Panc1 (cell line): ENCODE results near the gene CFAP20. TPM values are rescaled to one million over a fixed set of nuclear protein-coding genes. Genes with fewer than 3 reads are reported as not detected.
"Not testable (repeated sequence)": the region's sequence is repeated elsewhere in the genome, so short reads cannot be mapped to it uniquely, and the experiment has no call there.

Experiments
- ATAC-seq: fragments of 200-7000 bp; cut with Tn5 transposase; 2 replicates; pipeline ENCODE4 v1.9.1; 2020; ENCODE audit warnings: mild to moderate bottlenecking, moderate library complexity
- BruUV-seq: library from RNA; stranded (reverse); fragments of 400-500 nt; replicated peaks from 2 replicates; lab custom pipeline; 2021; lab: Mats Ljungman, UMichigan
- CTCF ChIA-PET: fragments of 300-600 bp; sonication (Branson Sonifier 250); formaldehyde crosslinking; loops from one replicate; lab custom pipeline; 2022; ENCODE audit warnings: antibody characterized with exemption; lab: Charles Lee
- POLR2A ChIA-PET: fragments of 300-600 bp; sonication (Branson Sonifier 250); formaldehyde crosslinking; loops from one replicate; lab custom pipeline; 2022; ENCODE audit warnings: antibody characterized with exemption; lab: Charles Lee
- DNase-seq: peaks from one replicate; pipeline ENCODE4 v3.0.0-alpha.2; 2010; ENCODE audit warnings: low read depth, low spot score
- H3K27ac ChIP-seq: 2 replicates; pipeline ENCODE4 v1.5.1; 2011; ENCODE audit warnings: mild to moderate bottlenecking, low read length, inconsistent platforms
- H3K27me3 ChIP-seq: fragments of 200-500 bp; sonication (Bioruptor generic); 2 replicates; pipeline ENCODE4 v1.6.0; 2014; ENCODE audit warnings: low read length, inconsistent platforms; ENCODE audit not compliant: control insufficient read depth, insufficient read depth
- H3K36me3 ChIP-seq: fragments of 200-500 bp; sonication (Bioruptor generic); 2 replicates; pipeline ENCODE4 v1.5.1; 2014; ENCODE audit warnings: inconsistent platforms, mild to moderate bottlenecking, low read length, moderate library complexity; ENCODE audit not compliant: control insufficient read depth, insufficient read depth
- H3K4me1 ChIP-seq: 2 replicates; pipeline ENCODE4 v1.5.1; 2011; ENCODE audit warnings: inconsistent platforms, mild to moderate bottlenecking, low read length, moderate library complexity; ENCODE audit not compliant: control insufficient read depth, insufficient read depth
- H3K4me3 ChIP-seq, 2 experiments: 2 replicates each; pipeline ENCODE4 v1.5.1; 2011 to 2012; ENCODE audit warnings: low read depth in 2 of 2, low read length in 2 of 2, mild to moderate bottlenecking in 2 of 2, inconsistent platforms in 1 of 2, moderate library complexity in 1 of 2
- H3K9me3 ChIP-seq: fragments of 200-500 bp; sonication (Bioruptor generic); 2 replicates; pipeline ENCODE4 v1.5.1; 2014; ENCODE audit warnings: low read depth, mild to moderate bottlenecking, inconsistent platforms, low read length, moderate library complexity; ENCODE audit not compliant: control insufficient read depth, insufficient read depth
- POLR2AphosphoS5 ChIP-seq: IDR thresholded peaks from 2 replicates; pipeline ENCODE4 v1.6.1; 2012; ENCODE audit warnings: mild to moderate bottlenecking, low read depth, low read length, moderate library complexity
- SIN3A ChIP-seq: IDR thresholded peaks from 2 replicates; pipeline ENCODE4 v1.6.1; 2012; ENCODE audit warnings: low read depth, mild to moderate bottlenecking, low read length, moderate library complexity, borderline replicate concordance; ENCODE audit not compliant: insufficient read depth
- TCF7L2 ChIP-seq: IDR thresholded peaks from 2 replicates; pipeline ENCODE4 v1.6.1; 2011; ENCODE audit warnings: mild to moderate bottlenecking, low read depth, low read length, inconsistent platforms
- in situ Hi-C: cut with HindIII; loops from 2 replicates; pipeline ENCODE4 v1.10.0; 2016; ENCODE audit warnings: low sequenced_read_pairs, low pct_unique_long_range_greater_than_20kb
- intact Hi-C: fragments of 100-400 bp; cut with micrococcal nuclease; formaldehyde crosslinking; loops from one replicate; pipeline ENCODE4 v1.10.0; 2022; ENCODE audit not compliant: unreplicated experiment
- total RNA-seq: library from RNA; stranded (reverse); gene quantifications from one replicate; pipeline ENCODE4 v1.2.1, GENCODE V29; 2021; ENCODE audit not compliant: unreplicated experiment
- TF ChIP-seq, protein P1 (sequence below): fragments of 450-650 bp; IDR thresholded peaks from 2 replicates; pipeline ENCODE4 v1.5.1; 2017; ENCODE audit warnings: mild to moderate bottlenecking
- TF ChIP-seq, protein P2 (sequence below), 2 experiments: IDR thresholded peaks; 2 replicates each; pipeline ENCODE4 v1.6.1; 2011 to 2012; ENCODE audit warnings: low read depth in 2 of 2, control low read depth in 1 of 2, low read length in 1 of 2, mild to moderate bottlenecking in 1 of 2, moderate library complexity in 1 of 2; ENCODE audit not compliant: insufficient read depth in 1 of 2

The CFAP20 gene
- total RNA-seq, 1 experiment from 2014 or later = 25.9 TPM

DNA sequence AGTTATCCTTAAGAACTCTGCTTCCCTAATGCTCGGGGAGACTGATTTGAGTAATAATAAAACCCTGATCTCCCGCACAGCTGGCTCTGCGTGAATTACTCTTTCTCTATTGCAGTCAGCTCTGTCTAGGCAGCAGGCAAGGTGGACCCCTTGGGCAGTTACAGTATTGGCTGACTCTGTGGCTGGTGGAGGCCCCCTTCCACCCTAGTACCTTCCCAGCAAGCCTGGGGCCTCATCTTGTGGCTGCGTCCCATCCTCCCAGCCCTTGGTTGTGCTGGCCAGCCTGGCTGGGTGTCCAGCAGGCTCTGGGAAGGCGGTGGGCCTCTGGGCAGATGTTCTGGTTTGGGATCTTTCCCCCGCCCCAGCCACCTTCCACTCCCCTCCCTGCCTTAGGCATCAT, 44.5 kb downstream of the CFAP20 start:
- H3K36me3 ChIP-seq = no peaks in the 10 kb centered on the region

DNA sequence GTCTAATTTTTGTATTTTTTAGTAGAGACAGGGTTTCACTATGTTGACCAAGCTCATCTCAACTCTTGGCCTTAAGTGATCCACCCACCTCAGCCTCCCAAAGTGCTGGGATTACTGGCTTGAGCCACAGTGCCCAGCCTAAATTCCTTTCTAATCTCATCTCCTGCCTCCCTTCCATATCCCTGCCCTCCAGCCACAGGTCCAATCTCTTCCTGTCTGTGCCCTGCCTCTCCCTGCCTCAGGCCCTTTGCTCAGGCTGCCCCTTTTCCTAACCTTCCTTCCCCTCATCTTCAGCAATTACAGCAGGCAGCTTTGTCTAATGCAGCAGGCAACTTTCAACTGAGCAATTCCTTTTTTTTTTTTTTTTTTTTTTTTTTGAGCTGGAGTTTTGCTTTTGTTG, 46.8 kb downstream of the CFAP20 start:
- TF ChIP-seq POLR2AphosphoS5 (no peak), TCF7L2 (no peak), SIN3A (no peak)
- TF ChIP-seq, protein P1, sequence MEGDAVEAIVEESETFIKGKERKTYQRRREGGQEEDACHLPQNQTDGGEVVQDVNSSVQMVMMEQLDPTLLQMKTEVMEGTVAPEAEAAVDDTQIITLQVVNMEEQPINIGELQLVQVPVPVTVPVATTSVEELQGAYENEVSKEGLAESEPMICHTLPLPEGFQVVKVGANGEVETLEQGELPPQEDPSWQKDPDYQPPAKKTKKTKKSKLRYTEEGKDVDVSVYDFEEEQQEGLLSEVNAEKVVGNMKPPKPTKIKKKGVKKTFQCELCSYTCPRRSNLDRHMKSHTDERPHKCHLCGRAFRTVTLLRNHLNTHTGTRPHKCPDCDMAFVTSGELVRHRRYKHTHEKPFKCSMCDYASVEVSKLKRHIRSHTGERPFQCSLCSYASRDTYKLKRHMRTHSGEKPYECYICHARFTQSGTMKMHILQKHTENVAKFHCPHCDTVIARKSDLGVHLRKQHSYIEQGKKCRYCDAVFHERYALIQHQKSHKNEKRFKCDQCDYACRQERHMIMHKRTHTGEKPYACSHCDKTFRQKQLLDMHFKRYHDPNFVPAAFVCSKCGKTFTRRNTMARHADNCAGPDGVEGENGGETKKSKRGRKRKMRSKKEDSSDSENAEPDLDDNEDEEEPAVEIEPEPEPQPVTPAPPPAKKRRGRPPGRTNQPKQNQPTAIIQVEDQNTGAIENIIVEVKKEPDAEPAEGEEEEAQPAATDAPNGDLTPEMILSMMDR = no peak
- TF ChIP-seq, protein P2, sequence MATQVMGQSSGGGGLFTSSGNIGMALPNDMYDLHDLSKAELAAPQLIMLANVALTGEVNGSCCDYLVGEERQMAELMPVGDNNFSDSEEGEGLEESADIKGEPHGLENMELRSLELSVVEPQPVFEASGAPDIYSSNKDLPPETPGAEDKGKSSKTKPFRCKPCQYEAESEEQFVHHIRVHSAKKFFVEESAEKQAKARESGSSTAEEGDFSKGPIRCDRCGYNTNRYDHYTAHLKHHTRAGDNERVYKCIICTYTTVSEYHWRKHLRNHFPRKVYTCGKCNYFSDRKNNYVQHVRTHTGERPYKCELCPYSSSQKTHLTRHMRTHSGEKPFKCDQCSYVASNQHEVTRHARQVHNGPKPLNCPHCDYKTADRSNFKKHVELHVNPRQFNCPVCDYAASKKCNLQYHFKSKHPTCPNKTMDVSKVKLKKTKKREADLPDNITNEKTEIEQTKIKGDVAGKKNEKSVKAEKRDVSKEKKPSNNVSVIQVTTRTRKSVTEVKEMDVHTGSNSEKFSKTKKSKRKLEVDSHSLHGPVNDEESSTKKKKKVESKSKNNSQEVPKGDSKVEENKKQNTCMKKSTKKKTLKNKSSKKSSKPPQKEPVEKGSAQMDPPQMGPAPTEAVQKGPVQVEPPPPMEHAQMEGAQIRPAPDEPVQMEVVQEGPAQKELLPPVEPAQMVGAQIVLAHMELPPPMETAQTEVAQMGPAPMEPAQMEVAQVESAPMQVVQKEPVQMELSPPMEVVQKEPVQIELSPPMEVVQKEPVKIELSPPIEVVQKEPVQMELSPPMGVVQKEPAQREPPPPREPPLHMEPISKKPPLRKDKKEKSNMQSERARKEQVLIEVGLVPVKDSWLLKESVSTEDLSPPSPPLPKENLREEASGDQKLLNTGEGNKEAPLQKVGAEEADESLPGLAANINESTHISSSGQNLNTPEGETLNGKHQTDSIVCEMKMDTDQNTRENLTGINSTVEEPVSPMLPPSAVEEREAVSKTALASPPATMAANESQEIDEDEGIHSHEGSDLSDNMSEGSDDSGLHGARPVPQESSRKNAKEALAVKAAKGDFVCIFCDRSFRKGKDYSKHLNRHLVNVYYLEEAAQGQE (IDR thresholded peaks at IDR 0.05; ENCODE audit: insufficient read depth in 1 of 2, low read depth in 2 of 2, low read length in 1 of 2) = no peak
- no peak overlapping the region for H3K4me3 ChIP-seq
- H3K27me3 ChIP-seq = no peaks in the 10 kb centered on the region
- intact Hi-C loops (no loop called here), in situ Hi-C loops (no loop called here)
- no peak for DNase-seq
- H3K27ac ChIP-seq = no peak overlapping the region
- ChIA-PET CTCF (interaction anchor here (0.5 kb wide), 1 partner anchor 219 kb away, joined by 6 read pairs; no protein-coding TSS in a partner anchor), POLR2A (no interaction called here)
- no peaks in the 10 kb centered on the region for H3K4me1 ChIP-seq
- no TSS peak for BruUV-seq
- no peaks in the 10 kb centered on the region for H3K9me3 ChIP-seq
- no peaks in the 10 kb centered on the region for H3K36me3 ChIP-seq
- ATAC-seq = no peak

More for the DNA sequence above, 44.5 kb downstream of the CFAP20 start:
- Histone ChIP-seq H3K27ac (no peak overlapping the region), H3K4me1 (no peaks in the 10 kb centered on the region), H3K9me3 (no peaks in the 10 kb centered on the region), H3K4me3 (no peak overlapping the region), H3K27me3 (no peaks in the 10 kb centered on the region)
- ChIA-PET POLR2A (no interaction called here), CTCF (no interaction called here)
- no TSS peak for BruUV-seq
- TF ChIP-seq SIN3A (no peak), TCF7L2 (no peak), POLR2AphosphoS5 (no peak)
- TF ChIP-seq, protein P1 = no peak
- TF ChIP-seq, protein P2 (IDR thresholded peaks at IDR 0.05; ENCODE audit: insufficient read depth in 1 of 2, low read depth in 2 of 2, low read length in 1 of 2) = no peak
- no peak for DNase-seq
- no peak for ATAC-seq
- intact Hi-C loops = no loop called here
- in situ Hi-C loops = no loop called here

DNA sequence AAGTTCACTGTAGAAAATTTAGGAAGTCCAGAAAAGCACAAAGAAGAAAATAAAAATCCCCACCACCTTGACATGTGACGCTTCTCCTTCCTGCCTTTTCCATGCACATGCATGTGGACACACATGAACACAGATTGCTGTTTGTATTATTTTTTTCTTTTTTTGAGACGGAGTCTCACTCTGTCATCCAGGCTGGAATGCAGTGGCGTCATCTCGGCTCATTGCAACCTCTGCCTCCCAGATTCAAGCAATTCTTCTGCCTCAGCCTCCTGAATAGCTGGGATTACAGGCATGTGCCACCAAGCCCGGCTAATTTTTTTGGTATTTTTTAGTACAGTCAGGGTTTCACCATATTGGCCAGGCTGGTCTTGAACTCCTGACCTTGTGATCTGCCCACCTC, 48.5 kb downstream of the CFAP20 start:
- H3K27ac ChIP-seq, H3K4me3 ChIP-seq, ATAC-seq, DNase-seq, POLR2A ChIA-PET, in situ Hi-C loops, intact Hi-C loops, H3K27me3 ChIP-seq, H3K36me3 ChIP-seq, H3K4me1 ChIP-seq, BruUV-seq, H3K9me3 ChIP-seq, CTCF ChIA-PET: not testable (repeated sequence)
